ENCODE data around the gene TEX14.
A peak's percentile ranks its signal among the peaks of the same experiment; 100 is the strongest.
"Not testable (repeated sequence)": the region's sequence is repeated elsewhere in the genome, so short reads cannot be mapped to it uniquely, and the experiment has no call there.

Gene TEX14

GRCh38 chr17:58586009-58586644, 105.7 kb downstream of the TEX14 start:
- Mint-ChIP-seq H3K36me3 (no peaks in the 10 kb centered on the region), H3K4me3 (no peak overlapping the region), H3K4me1 (peaks cover 4% of the 10 kb centered on the region), H3K9me3 (no peaks in the 10 kb centered on the region), H3K27ac (no peak overlapping the region), H3K27me3 (peaks cover 10% of the 10 kb centered on the region)
- no peak for DNase-seq
- CTCF ChIA-PET: interaction anchor here (0.9 to 2.0 kb wide), 6 partner anchors 8 to 419 kb away, joined by 3 to 8 read pairs (median 4); no protein-coding TSS in a partner anchor

DNA sequence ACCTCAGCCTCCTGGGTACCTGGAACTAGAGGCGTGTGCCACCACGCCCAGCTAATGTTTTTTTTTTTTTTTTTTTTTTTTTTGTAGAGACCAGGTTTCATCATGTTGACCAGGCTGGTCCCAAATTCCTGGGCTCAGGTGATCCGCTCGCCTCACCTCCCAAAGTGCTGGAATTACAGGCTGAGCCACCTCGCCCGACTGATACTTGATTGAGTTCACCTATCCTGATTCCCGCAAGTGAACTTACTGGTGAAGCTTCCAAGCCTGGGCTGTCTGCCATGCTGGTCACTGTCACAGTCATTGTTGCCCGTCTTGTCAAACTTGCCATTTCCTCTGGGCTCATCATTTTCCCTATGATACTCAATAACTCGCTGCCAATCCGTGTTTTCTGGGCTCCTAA, 106.3 kb downstream of the TEX14 start:
- no peak overlapping the region for H3K4me3 Mint-ChIP-seq
- no peaks in the 10 kb centered on the region for H3K9me3 Mint-ChIP-seq
- DNase-seq: no peak
- no peak overlapping the region for H3K27ac Mint-ChIP-seq
- CTCF ChIA-PET: interaction anchor here (1.0 to 2.0 kb wide), 4 partner anchors 20 to 419 kb away, joined by 3 to 6 read pairs (median 4); no protein-coding TSS in a partner anchor
- no peaks in the 10 kb centered on the region for H3K36me3 Mint-ChIP-seq
- H3K4me1 Mint-ChIP-seq: peaks cover 4% of the 10 kb centered on the region
- H3K27me3 Mint-ChIP-seq: peaks cover 10% of the 10 kb centered on the region

DNA sequence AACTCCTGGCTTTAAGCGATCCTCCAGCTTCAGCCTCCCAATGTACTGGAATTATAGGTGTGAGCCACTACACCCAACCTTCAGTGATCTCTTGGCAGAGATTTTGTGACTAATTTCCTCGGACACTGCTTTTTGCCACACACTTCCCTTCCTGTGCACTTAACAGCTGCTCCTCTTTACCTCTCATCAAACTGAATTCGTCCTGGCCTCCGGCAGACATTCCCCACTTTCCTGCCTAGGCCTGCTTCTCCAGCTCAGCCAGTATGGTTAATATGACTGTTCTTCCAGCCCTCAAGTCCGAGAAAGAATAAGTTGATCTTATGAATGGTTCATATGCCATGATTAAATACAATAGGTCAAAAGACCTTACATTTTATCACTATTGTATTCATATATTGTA, 108.4 kb downstream of the TEX14 start:
- CTCF ChIA-PET: no interaction called here
- H3K27me3 Mint-ChIP-seq: peaks cover 6% of the 10 kb centered on the region
- H3K4me3 Mint-ChIP-seq: no peak overlapping the region
- peaks cover 4% of the 10 kb centered on the region for H3K4me1 Mint-ChIP-seq
- no peak overlapping the region for H3K27ac Mint-ChIP-seq
- DNase-seq: no peak
- no peaks in the 10 kb centered on the region for H3K9me3 Mint-ChIP-seq
- H3K36me3 Mint-ChIP-seq: no peaks in the 10 kb centered on the region

- H3K36me3 Mint-ChIP-seq, DNase-seq, H3K4me1 Mint-ChIP-seq, CTCF ChIA-PET, H3K27me3 Mint-ChIP-seq, H3K9me3 Mint-ChIP-seq, H3K27ac Mint-ChIP-seq, H3K4me3 Mint-ChIP-seq: not testable (repeated sequence)
These were observed 109.1 kb downstream of the TEX14 start for GRCh38 chr17:58582718-58583117.

GRCh38 chr17:58580671-58581070, 111.2 kb downstream of the TEX14 start:
- no peaks in the 10 kb centered on the region for H3K36me3 Mint-ChIP-seq
- H3K27ac Mint-ChIP-seq: no peak overlapping the region
- CTCF ChIA-PET: no interaction called here
- H3K4me3 Mint-ChIP-seq: no peak overlapping the region
- peaks cover 5% of the 10 kb centered on the region for H3K27me3 Mint-ChIP-seq
- no peaks in the 10 kb centered on the region for H3K4me1 Mint-ChIP-seq
- DNase-seq: no peak
- no peaks in the 10 kb centered on the region for H3K9me3 Mint-ChIP-seq

DNA sequence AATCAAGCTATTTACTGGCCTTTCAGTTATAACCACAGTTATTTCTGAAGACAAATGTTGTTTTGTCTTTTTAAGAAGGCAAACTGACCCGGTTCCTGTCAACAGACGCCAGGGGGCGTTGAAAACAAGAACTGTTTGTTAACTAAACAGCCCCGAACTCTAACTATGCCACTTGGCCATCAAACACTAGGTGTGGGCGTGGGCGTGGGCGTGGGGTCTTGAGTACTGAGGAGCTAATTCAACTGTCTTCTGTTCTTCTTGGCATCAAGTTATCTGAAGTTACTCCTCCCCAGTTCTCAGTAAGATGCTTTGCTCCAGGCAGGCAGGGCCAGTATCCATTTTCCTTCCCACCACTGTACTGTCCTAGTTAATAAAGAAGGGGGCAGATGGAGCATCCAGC, 114.1 kb downstream of the TEX14 start:
- no peaks in the 10 kb centered on the region for H3K9me3 Mint-ChIP-seq
- no peaks in the 10 kb centered on the region for H3K36me3 Mint-ChIP-seq
- peak; percentile 60 for DNase-seq
- no peak overlapping the region for H3K27ac Mint-ChIP-seq
- peaks cover 5% of the 10 kb centered on the region for H3K27me3 Mint-ChIP-seq
- no peak overlapping the region for H3K4me3 Mint-ChIP-seq
- peaks cover 4% of the 10 kb centered on the region for H3K4me1 Mint-ChIP-seq
- CTCF ChIA-PET: interaction anchor here (0.6 to 2.8 kb wide), 13 partner anchors 9 to 1896 kb away, joined by 3 to 14 read pairs (median 5); no protein-coding TSS in a partner anchor

DNA sequence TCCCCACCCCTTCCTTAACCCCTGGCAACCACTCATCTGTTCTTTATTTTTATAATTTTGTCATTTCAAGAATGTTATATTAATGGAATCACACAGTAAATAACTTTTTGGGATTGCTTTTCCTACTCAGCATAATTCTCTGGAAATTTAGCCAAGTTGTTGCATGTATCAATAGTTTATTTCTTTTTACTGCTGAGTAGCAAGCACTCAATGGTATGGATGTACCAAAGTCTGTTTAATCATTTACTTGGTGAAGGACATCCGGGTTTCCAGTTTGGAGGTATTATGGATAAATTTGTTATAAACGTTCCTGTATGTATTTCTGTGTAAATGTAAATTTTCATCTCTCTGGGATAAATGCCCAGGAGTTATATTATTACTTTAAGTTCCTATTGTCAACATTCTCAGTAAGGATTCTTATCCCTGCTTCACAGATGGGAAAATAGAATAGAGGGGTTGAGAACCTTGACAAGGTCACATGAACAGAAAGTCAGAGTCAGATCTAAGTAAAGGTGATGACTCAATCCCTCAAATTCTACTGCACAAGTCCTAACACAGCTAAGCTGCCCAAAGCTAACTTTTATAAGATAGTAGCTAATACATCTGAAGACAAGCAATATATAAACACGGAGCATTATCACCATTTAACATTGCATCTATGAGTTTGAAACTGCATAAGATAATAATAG, 115.0 kb downstream of the TEX14 start:
- Mint-ChIP-seq H3K27ac (no peak overlapping the region), H3K36me3 (no peaks in the 10 kb centered on the region), H3K9me3 (no peaks in the 10 kb centered on the region), H3K4me1 (peaks cover 4% of the 10 kb centered on the region), H3K4me3 (no peak overlapping the region), H3K27me3 (peaks cover 5% of the 10 kb centered on the region)
- CTCF ChIA-PET: interaction anchor here (0.6 to 2.8 kb wide), 8 partner anchors 12 to 1897 kb away, joined by 3 to 14 read pairs (median 4); no protein-coding TSS in a partner anchor
- no peak for DNase-seq

GRCh38 chr17:58575511-58575910, 116.3 kb downstream of the TEX14 start:
- CTCF ChIA-PET: interaction anchor here (1.4 kb wide), 1 partner anchor 429 kb away, joined by 4 read pairs; no protein-coding TSS in a partner anchor
- Mint-ChIP-seq H3K9me3 (no peaks in the 10 kb centered on the region), H3K27me3 (peaks cover 5% of the 10 kb centered on the region), H3K4me1 (peaks cover 4% of the 10 kb centered on the region), H3K4me3 (no peak overlapping the region), H3K36me3 (no peaks in the 10 kb centered on the region), H3K27ac (no peak overlapping the region)
- no peak for DNase-seq

- CTCF ChIA-PET: interaction anchor here (1.0 kb wide), 1 partner anchor 257 kb away, joined by 3 read pairs; no protein-coding TSS in a partner anchor
- Mint-ChIP-seq H3K9me3 (no peaks in the 10 kb centered on the region), H3K27ac (no peak overlapping the region), H3K36me3 (no peaks in the 10 kb centered on the region), H3K27me3 (peaks cover 5% of the 10 kb centered on the region), H3K4me3 (no peak overlapping the region), H3K4me1 (peaks cover 4% of the 10 kb centered on the region)
- no peak for DNase-seq
These were observed 117.8 kb downstream of the TEX14 start for GRCh38 chr17:58574025-58574424.

DNA sequence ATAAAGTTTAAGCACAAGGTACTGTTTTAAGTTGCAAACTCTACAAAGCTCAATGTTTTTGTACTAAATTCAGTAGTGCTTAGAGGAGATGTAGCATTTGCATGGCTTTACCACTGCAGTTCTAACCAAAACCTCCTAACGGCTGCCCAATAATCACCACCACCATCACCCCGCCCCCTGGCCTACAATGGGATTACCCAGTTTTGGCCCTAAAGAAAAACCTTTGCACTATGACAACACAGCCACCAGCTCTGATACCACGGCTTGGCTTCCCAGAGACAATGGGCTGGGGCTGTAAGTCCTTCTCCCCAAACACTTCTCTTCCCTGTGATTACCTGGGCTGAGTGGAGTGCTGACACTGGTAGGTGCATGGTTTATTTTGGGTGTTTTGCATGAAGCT, 119.0 kb downstream of the TEX14 start:
- Mint-ChIP-seq H3K4me3 (no peak overlapping the region), H3K36me3 (no peaks in the 10 kb centered on the region), H3K4me1 (peaks cover 4% of the 10 kb centered on the region), H3K9me3 (no peaks in the 10 kb centered on the region), H3K27ac (no peak overlapping the region), H3K27me3 (peaks cover 4% of the 10 kb centered on the region)
- DNase-seq: no peak
- CTCF ChIA-PET: no interaction called here

DNA sequence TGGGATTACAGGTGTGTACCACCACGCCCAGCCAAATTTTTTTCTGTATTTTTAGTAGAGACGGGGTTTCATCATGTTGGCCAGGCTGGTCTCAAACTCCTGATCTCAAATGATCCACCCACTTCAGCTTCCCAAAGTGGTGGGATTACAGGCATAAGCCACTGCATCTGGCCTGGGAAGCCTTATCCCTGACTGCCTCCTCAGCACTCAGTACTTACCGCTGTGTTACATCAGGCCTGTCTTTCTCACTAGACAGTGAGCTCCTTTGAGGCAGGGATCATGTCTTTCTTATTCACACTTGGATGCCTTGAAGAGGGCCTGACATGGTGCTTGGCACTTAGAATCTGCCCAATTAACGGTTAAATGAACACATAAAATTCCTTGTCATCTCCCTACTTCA, 121.1 kb downstream of the TEX14 start:
- CTCF ChIA-PET: no interaction called here
- H3K4me1 Mint-ChIP-seq: peaks cover 4% of the 10 kb centered on the region
- no peak for DNase-seq
- no peak overlapping the region for H3K27ac Mint-ChIP-seq
- H3K9me3 Mint-ChIP-seq: no peaks in the 10 kb centered on the region
- H3K4me3 Mint-ChIP-seq: no peak overlapping the region
- H3K27me3 Mint-ChIP-seq: peaks cover 9% of the 10 kb centered on the region
- no peaks in the 10 kb centered on the region for H3K36me3 Mint-ChIP-seq

GRCh38 chr17:58569196-58569595, 122.6 kb downstream of the TEX14 start:
- CTCF ChIA-PET: no interaction called here
- Mint-ChIP-seq H3K36me3 (no peaks in the 10 kb centered on the region), H3K4me1 (no peaks in the 10 kb centered on the region), H3K4me3 (no peak overlapping the region), H3K27ac (no peak overlapping the region), H3K9me3 (no peaks in the 10 kb centered on the region), H3K27me3 (peaks cover 13% of the 10 kb centered on the region)
- no peak for DNase-seq

DNA sequence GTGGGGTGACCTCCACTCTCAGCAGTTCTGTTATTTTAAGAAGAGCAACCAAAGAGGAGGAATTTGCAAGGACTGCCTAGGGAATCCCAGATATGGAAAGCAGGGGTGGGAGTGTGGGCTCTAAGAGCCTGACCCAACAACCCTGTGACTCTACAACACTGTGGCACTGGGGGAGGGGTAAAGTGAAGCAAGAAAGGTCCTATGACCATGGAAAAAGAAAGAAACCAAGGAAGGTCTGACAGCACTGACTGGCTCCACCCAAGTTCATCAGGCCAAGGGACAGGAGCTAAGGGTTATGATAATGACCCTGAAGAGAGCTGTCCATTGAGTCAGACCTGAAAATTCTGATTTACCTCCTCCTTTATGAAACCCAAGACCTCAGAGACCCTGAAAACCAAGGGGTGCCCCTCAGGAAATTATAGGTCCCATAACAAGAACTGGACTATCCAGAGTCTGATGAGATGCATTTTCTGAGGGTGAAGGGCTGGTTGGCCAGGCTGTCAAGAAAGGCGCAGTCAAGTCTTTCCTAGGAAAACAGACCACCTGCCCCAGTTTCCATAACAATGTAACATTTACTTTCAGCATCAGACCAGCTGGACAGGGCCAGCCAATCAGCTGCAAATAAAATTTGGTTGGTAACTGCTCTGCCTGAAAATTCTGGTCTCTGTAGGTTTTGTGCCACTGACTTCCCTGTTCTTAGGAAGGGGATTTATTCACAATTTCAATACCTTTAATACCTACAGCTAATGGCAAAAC, 123.6 kb downstream of the TEX14 start:
- H3K27me3 Mint-ChIP-seq: peaks cover 13% of the 10 kb centered on the region
- H3K36me3 Mint-ChIP-seq: no peaks in the 10 kb centered on the region
- no peaks in the 10 kb centered on the region for H3K4me1 Mint-ChIP-seq
- CTCF ChIA-PET: no interaction called here
- H3K27ac Mint-ChIP-seq: no peak overlapping the region
- no peak for DNase-seq
- no peak overlapping the region for H3K4me3 Mint-ChIP-seq
- H3K9me3 Mint-ChIP-seq: no peaks in the 10 kb centered on the region

All from activated naive CD4-positive, alpha-beta T cell treated with anti-CD3 and anti-CD28 coated beads, Interleukin-2, amount 10 ng/mL, durations not matched to agents 7 days and 5 days (primary cell).